GM13976 (cell line): ENCODE results near the gene ZDHHC22.
"Not testable (repeated sequence)": the region's sequence is repeated elsewhere in the genome, so short reads cannot be mapped to it uniquely, and the experiment has no call there.

Source experiments
- DNase-seq: peaks from one replicate; pipeline ENCODE4 v3.0.0; 2012; ENCODE audit warnings: low spot score
- in situ Hi-C: fragments of 300-500 bp; cut with MboI; formaldehyde crosslinking; loops from one replicate; pipeline ENCODE4 v1.12.0; 2022; ENCODE audit warnings: low sequenced_read_pairs, mixed read lengths, inconsistent platforms; ENCODE audit not compliant: unreplicated experiment
- TF ChIP-seq, protein P1 (sequence below): IDR thresholded peaks from 2 replicates; pipeline ENCODE4 v1.5.1; 2012; ENCODE audit warnings: borderline replicate concordance, mild to moderate bottlenecking; ENCODE audit not compliant: insufficient read depth; ENCODE audit errors: extremely low read depth, missing control alignments, control extremely low read depth

Gene ZDHHC22

DNA sequence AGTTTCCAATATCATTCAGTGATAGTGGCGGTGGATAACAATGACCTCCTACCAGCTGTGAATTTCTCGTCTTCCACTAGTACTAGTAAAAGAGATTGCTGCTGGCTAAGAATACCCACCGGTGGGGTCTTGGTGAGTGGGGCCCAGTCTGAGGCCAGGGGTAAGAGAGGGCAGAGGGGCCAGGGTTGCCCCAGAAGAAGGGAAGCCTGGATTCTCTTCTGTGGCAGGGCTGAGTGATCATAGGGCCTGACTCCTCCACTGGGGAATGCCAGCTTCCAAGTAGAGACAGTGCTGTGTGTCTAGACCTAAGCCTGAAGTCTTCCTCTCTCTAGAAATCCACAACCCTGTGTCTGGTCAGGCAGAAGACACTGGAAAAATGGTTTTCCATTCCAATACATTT is 34.3 kb upstream of the ZDHHC22 start:
- DNase-seq, result no peak
- TF ChIP-seq, protein P1, sequence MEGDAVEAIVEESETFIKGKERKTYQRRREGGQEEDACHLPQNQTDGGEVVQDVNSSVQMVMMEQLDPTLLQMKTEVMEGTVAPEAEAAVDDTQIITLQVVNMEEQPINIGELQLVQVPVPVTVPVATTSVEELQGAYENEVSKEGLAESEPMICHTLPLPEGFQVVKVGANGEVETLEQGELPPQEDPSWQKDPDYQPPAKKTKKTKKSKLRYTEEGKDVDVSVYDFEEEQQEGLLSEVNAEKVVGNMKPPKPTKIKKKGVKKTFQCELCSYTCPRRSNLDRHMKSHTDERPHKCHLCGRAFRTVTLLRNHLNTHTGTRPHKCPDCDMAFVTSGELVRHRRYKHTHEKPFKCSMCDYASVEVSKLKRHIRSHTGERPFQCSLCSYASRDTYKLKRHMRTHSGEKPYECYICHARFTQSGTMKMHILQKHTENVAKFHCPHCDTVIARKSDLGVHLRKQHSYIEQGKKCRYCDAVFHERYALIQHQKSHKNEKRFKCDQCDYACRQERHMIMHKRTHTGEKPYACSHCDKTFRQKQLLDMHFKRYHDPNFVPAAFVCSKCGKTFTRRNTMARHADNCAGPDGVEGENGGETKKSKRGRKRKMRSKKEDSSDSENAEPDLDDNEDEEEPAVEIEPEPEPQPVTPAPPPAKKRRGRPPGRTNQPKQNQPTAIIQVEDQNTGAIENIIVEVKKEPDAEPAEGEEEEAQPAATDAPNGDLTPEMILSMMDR, result no peak
- in situ Hi-C loops, result no loop called here

GRCh38 chr14:77173911-77174617 is 32.5 kb upstream of the ZDHHC22 start:
- in situ Hi-C loops, DNase-seq: not testable (repeated sequence)

- in situ Hi-C loops, result no loop called here
- no peak for DNase-seq
- TF ChIP-seq, protein P1, result no peak
These were observed 31.3 kb upstream of the ZDHHC22 start for GRCh38 chr14:77172916-77173315.

- no peak for DNase-seq
- in situ Hi-C loops, result no loop called here
These were observed 28.5 kb upstream of the ZDHHC22 start for GRCh38 chr14:77170045-77170444.

GRCh38 chr14:77161011-77161410 is 19.4 kb upstream of the ZDHHC22 start:
- in situ Hi-C loops, result no loop called here
- DNase-seq, result no peak
- TF ChIP-seq, protein P1, result no peak

More at GRCh38 chr14:77170045-77170444, 28.5 kb upstream of the ZDHHC22 start:
- TF ChIP-seq, protein P1, result no peak

DNA sequence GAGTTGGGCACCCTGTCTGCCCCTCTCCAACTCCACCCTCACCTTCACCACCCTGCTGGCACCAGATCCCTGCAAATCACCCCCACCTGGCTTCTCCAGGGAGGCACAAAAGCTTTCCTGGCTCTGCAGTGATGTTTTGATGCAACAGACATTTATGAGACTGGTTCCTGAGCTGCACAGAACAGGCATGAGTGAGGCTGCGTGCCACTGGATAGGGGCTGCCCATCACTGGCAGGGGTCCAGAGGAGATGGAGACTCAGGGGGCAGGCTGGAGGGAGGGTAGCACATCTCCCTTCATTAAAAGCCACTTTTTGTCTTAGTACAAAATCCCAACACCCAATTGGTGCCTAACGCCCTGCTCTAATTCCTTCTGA is 17.3 kb upstream of the ZDHHC22 start:
- in situ Hi-C loops, result no loop called here
- DNase-seq, result no peak
- TF ChIP-seq, protein P1, result no peak

- TF ChIP-seq, protein P1, result no peak
- no peak for DNase-seq
- in situ Hi-C loops, result no loop called here
These were observed 16.7 kb upstream of the ZDHHC22 start for GRCh38 chr14:77158175-77158881.
